Measurements from ENCODE around the gene GLIS1. TPM values are rescaled to one million over a fixed set of nuclear protein-coding genes. Genes with fewer than 3 reads are reported as not detected.

Gene GLIS1
- total and polyA plus RNA-seq, 8 donors = 0.20 to 4.8 (median 0.55) TPM; not detected in 1

- H3K27ac ChIP-seq = no peak overlapping the region
- H3K36me3 ChIP-seq = no peaks in the 10 kb centered on the region
- H3K9me3 ChIP-seq = no peaks in the 10 kb centered on the region
- no peak for TF ChIP-seq CTCF (IDR thresholded peaks at IDR 0.05)
- no peak for TF ChIP-seq POLR2AphosphoS5 (IDR thresholded peaks at IDR 0.05)
- no peak for TF ChIP-seq POLR2A (IDR thresholded peaks at IDR 0.05)
- no peak for TF ChIP-seq EP300 (IDR thresholded peaks at IDR 0.05)
- H3K27me3 ChIP-seq = no peaks in the 10 kb centered on the region
- peak in 1 of 2 donors; percentile 44 for DNase-seq
- intact Hi-C loops (cut with DNase I; ENCODE audit: low total_unique reads) = no loop called here
- H3K4me3 ChIP-seq = no peak overlapping the region
- H3K4me1 ChIP-seq = peaks cover 0 to 11% (median 2%) of the 10 kb centered on the region in 4 donors
- 50 to 85% (median 75%) methylated on average over 2 of the region's 2 CpGs for WGBS, 5 donors
Observed at GRCh38 chr1:53584777-53585107, 154.2 kb downstream of the GLIS1 start.

- no peaks in the 10 kb centered on the region for H3K36me3 ChIP-seq
- H3K27ac ChIP-seq = no peak overlapping the region
- 84 to 91% (median 89%) methylated on average over 10 to 11 of the region's 11 CpGs for WGBS, 5 donors
- H3K4me3 ChIP-seq = no peak overlapping the region
- TF ChIP-seq POLR2A (IDR thresholded peaks at IDR 0.05) (no peak), EP300 (IDR thresholded peaks at IDR 0.05) (no peak), POLR2AphosphoS5 (IDR thresholded peaks at IDR 0.05) (no peak)
- no peaks in the 10 kb centered on the region for H3K27me3 ChIP-seq
- intact Hi-C loops (cut with DNase I; ENCODE audit: low total_unique reads) = no loop called here
- H3K4me1 ChIP-seq = peaks cover 0 to 11% (median 2%) of the 10 kb centered on the region in 4 donors
- no peaks in the 10 kb centered on the region for H3K9me3 ChIP-seq
- no peak for DNase-seq
Observed at GRCh38 chr1:53583868-53584776, 154.8 kb downstream of the GLIS1 start.

GRCh38 chr1:53583021-53583867 is 155.7 kb downstream of the GLIS1 start:
- Histone ChIP-seq H3K4me1 (peaks cover 0 to 8% (median 2%) of the 10 kb centered on the region in 4 donors), H3K4me3 (no peak overlapping the region), H3K36me3 (no peaks in the 10 kb centered on the region), H3K27me3 (no peaks in the 10 kb centered on the region), H3K9me3 (no peaks in the 10 kb centered on the region), H3K27ac (no peak overlapping the region)
- 91 to 97% (median 93%) methylated on average over 13 of the region's 13 CpGs for WGBS, 5 donors
- intact Hi-C loops (cut with DNase I; ENCODE audit: low total_unique reads) = no loop called here
- DNase-seq = peak in 1 of 2 donors; percentile 59
- no peak for TF ChIP-seq EP300 (IDR thresholded peaks at IDR 0.05)
- no peak for TF ChIP-seq CTCF (IDR thresholded peaks at IDR 0.05)
- no peak for TF ChIP-seq POLR2AphosphoS5 (IDR thresholded peaks at IDR 0.05)
- no peak for TF ChIP-seq POLR2A (IDR thresholded peaks at IDR 0.05)

- no peaks in the 10 kb centered on the region for H3K27me3 ChIP-seq
- WGBS, 5 donors = 60 to 71% (median 63%) methylated on average over 8 of the region's 8 CpGs
- intact Hi-C loops (cut with DNase I; ENCODE audit: low total_unique reads) = no loop called here
- DNase-seq = peak in 1 of 2 donors; percentile 54
- no peaks in the 10 kb centered on the region for H3K36me3 ChIP-seq
- H3K4me1 ChIP-seq = peaks cover 0 to 7% (median 2%) of the 10 kb centered on the region in 4 donors
- no peak overlapping the region for H3K27ac ChIP-seq
- TF ChIP-seq POLR2AphosphoS5 (IDR thresholded peaks at IDR 0.05) = no peak
- TF ChIP-seq POLR2A (IDR thresholded peaks at IDR 0.05) = no peak
- no peak for TF ChIP-seq CTCF (IDR thresholded peaks at IDR 0.05)
- no peak for TF ChIP-seq EP300 (IDR thresholded peaks at IDR 0.05)
- H3K4me3 ChIP-seq = no peak overlapping the region
- no peaks in the 10 kb centered on the region for H3K9me3 ChIP-seq
Observed at GRCh38 chr1:53582211-53583020, 156.5 kb downstream of the GLIS1 start.

All from stomach (tissue), 9 donors.